GM12878 (cell line): ENCODE measurements around the gene SENP1.

ENCODE experiments used
- ATF3 ChIP-seq: IDR thresholded peaks from 2 replicates; pipeline ENCODE4 v1.6.1; 2011; ENCODE audit warnings: low read depth, mild to moderate bottlenecking, low read length, moderate library complexity, borderline replicate concordance; ENCODE audit errors: extremely low read depth
- CEBPB ChIP-seq, 2 experiments: fragments of 150-350 bp in 1 of 2; IDR thresholded peaks; 2 replicates each; pipeline ENCODE4 v1.6.1; 2012 to 2014; ENCODE audit warnings: low read depth in 2 of 2, low read length in 2 of 2, borderline replicate concordance in 1 of 2, inconsistent platforms in 1 of 2
- CHD4 ChIP-seq: fragments of 200-600 bp; sonication (generic); IDR thresholded peaks from 2 replicates; pipeline ENCODE4 v1.6.1; 2016; ENCODE audit warnings: mild to moderate bottlenecking
- CTCF ChIP-seq, 3 experiments: IDR thresholded peaks in 2 of 3; conservative IDR thresholded peaks in 1 of 3; 2 replicates each; pipeline ENCODE4 v1.5.1; 2011; ENCODE audit warnings: low read depth in 3 of 3, low read length in 3 of 3, mild to moderate bottlenecking in 3 of 3, control low read depth in 2 of 3, moderate library complexity in 2 of 3, inconsistent platforms in 1 of 3, mixed read lengths in 1 of 3; ENCODE audit not compliant: control insufficient read depth in 2 of 3, insufficient read depth in 1 of 3; ENCODE audit errors: extremely low read depth in 1 of 3
- EGR1 ChIP-seq, 2 experiments: IDR thresholded peaks; 1 replicate in 1 of 2; 2 replicates in 1 of 2; pipeline ENCODE4 v1.6.1; 2011 to 2012; ENCODE audit warnings: low read depth in 2 of 2, low read length in 2 of 2, borderline replicate concordance in 1 of 2, mild to moderate bottlenecking in 1 of 2, moderate library complexity in 1 of 2
- EZH2 ChIP-seq: IDR thresholded peaks from 2 replicates; pipeline ENCODE4 v1.6.1; 2012; ENCODE audit warnings: low read depth, mild to moderate bottlenecking, control low read depth, inconsistent platforms, low read length, borderline replicate concordance; ENCODE audit not compliant: control insufficient read depth
- MEF2B ChIP-seq: fragments of 450-650 bp; IDR thresholded peaks from 2 replicates; pipeline ENCODE4 v1.6.1; 2018; ENCODE audit warnings: mild to moderate bottlenecking, moderate library complexity; ENCODE audit not compliant: partially characterized antibody, poor library complexity, severe bottlenecking
- NBN ChIP-seq: fragments of 450-650 bp; IDR thresholded peaks from 2 replicates; pipeline ENCODE4 v1.6.1; 2016
- TAF1 ChIP-seq: IDR thresholded peaks from 2 replicates; pipeline ENCODE4 v1.6.1; 2011; ENCODE audit warnings: mild to moderate bottlenecking, low read depth, low read length, borderline replicate concordance
- TCF12 ChIP-seq: IDR thresholded peaks from 2 replicates; pipeline ENCODE4 v1.6.1; 2011; ENCODE audit warnings: low read depth, mild to moderate bottlenecking, low read length
- ZZZ3 ChIP-seq: IDR thresholded peaks from 2 replicates; pipeline ENCODE4 v1.6.1; 2011; ENCODE audit warnings: low read depth; ENCODE audit not compliant: control insufficient read depth, insufficient read length
- TF ChIP-seq, protein P1 (sequence below): IDR thresholded peaks from 2 replicates; pipeline ENCODE4 v1.6.1; 2012; ENCODE audit warnings: low read depth, low read length, improper control_type of control experiment

DNA sequence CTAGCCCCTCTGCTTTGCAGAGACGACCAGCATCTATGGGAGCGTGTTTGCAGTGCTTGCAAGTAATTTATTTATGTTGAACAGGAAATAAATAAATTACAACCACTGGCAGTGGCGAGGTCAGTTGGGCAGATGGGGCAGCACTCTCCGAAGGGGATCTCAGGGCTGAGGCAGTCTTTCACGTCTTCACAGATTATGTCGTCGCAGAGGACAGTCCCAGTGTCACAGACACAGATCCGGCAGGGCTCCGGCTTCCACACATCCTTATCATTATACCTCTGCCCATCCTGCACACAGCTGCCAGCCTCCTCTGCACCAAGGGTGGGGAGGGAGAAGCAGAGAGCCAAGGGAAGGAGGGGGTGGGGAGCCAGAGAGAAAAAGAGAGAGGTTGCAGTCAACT, 106.1 kb downstream of the SENP1 start:
- TF ChIP-seq TAF1 (no peak), CTCF (IDR thresholded peaks at IDR 0.05 in 2 of 3, conservative IDR thresholded peaks at IDR 0.05 in 1 of 3; ENCODE audit: control insufficient read depth in 2 of 3, extremely low read depth in 1 of 3, insufficient read depth in 1 of 3, low read depth in 3 of 3, low read length in 3 of 3) (no peak), EGR1 (IDR thresholded peaks at IDR 0.05; ENCODE audit: borderline replicate concordance in 1 of 2, low read depth in 2 of 2, low read length in 2 of 2) (no peak), MEF2B (no peak), TCF12 (no peak), NBN (no peak), EZH2 (no peak), CHD4 (no peak), ATF3 (no peak), ZZZ3 (no peak), CEBPB (IDR thresholded peaks at IDR 0.05; ENCODE audit: borderline replicate concordance in 1 of 2, low read depth in 2 of 2, low read length in 2 of 2) (no peak)
- TF ChIP-seq, protein P1, sequence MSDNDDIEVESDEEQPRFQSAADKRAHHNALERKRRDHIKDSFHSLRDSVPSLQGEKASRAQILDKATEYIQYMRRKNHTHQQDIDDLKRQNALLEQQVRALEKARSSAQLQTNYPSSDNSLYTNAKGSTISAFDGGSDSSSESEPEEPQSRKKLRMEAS, result no peak
